ENCODE measurements around the gene NCKAP5L.

GRCh38 chr12:49767333-49767732, 60.9 kb downstream of the NCKAP5L start:
- TF ChIP-seq CTCF (conservative IDR thresholded peaks at IDR 0.05; ENCODE audit: low read depth, low read length) (no peak), EZH2 (IDR thresholded peaks at IDR 0.05; ENCODE audit: low read length, unreplicated experiment) (no peak), EZH2phosphoT487 (IDR thresholded peaks at IDR 0.05; ENCODE audit: borderline replicate concordance, low read length) (no peak)
